HepG2 (cell line): Measurements from ENCODE around the gene B4GALT3. TPM values are rescaled to one million over a fixed set of nuclear protein-coding genes. Genes with fewer than 3 reads are reported as not detected.

Experiments used
- AGO1 ChIP-seq: fragments of 200-400 bp; formaldehyde crosslinking; IDR thresholded peaks from 2 replicates; pipeline ENCODE4 v1.6.1; 2017; ENCODE audit warnings: mild to moderate bottlenecking, low read depth, low read length, moderate library complexity; ENCODE audit not compliant: poor library complexity, severe bottlenecking
- FOSL2 ChIP-seq: sonication (generic); formaldehyde crosslinking; IDR thresholded peaks from 2 replicates; pipeline ENCODE4 v1.4.0; 2020; ENCODE audit warnings: missing genetic modification reagents
- HNRNPUL1 ChIP-seq: fragments of 200-400 bp; formaldehyde crosslinking; IDR thresholded peaks from 2 replicates; pipeline ENCODE4 v1.6.1; 2017; ENCODE audit warnings: low read depth, mild to moderate bottlenecking, low read length, moderate library complexity
- MEF2D ChIP-seq: sonication (generic); formaldehyde crosslinking; IDR thresholded peaks from 2 replicates; pipeline ENCODE4 v1.5.1; 2020; ENCODE audit warnings: mild to moderate bottlenecking, missing genetic modification reagents
- PHF21A ChIP-seq: sonication (generic); formaldehyde crosslinking; IDR thresholded peaks from 2 replicates; pipeline ENCODE4 v1.5.0; 2020; ENCODE audit warnings: mild to moderate bottlenecking, missing genetic modification reagents
- RCOR2 ChIP-seq: IDR thresholded peaks from 2 replicates; pipeline ENCODE4 v1.6.1; 2016; ENCODE audit warnings: missing biosample characterization, missing genetic modification reagents
- RORA ChIP-seq: sonication (generic); formaldehyde crosslinking; IDR thresholded peaks from 2 replicates; pipeline ENCODE4 v1.5.0; 2020; ENCODE audit warnings: mild to moderate bottlenecking, missing genetic modification reagents, moderate library complexity
- TEAD2 ChIP-seq: sonication (generic); formaldehyde crosslinking; IDR thresholded peaks from 2 replicates; pipeline ENCODE4 v1.9.0; 2021; ENCODE audit warnings: missing genetic modification reagents
- TGIF2 ChIP-seq: IDR thresholded peaks from 2 replicates; pipeline ENCODE4 v1.6.1; 2016; ENCODE audit warnings: control low read depth, missing compliant biosample characterization
- ZNF260 ChIP-seq: sonication (generic); formaldehyde crosslinking; IDR thresholded peaks from 2 replicates; pipeline ENCODE4 v1.4.0; 2020; ENCODE audit warnings: missing genetic modification reagents, low read depth, mild to moderate bottlenecking, borderline replicate concordance
- ZNF614 ChIP-seq: IDR thresholded peaks from 2 replicates; pipeline ENCODE4 v1.6.1; 2018; ENCODE audit warnings: missing biosample characterization, missing genetic modification reagents, inconsistent platforms, borderline replicate concordance
- ZNF713 ChIP-seq: sonication (generic); formaldehyde crosslinking; IDR thresholded peaks from 2 replicates; pipeline ENCODE4 v1.4.0; 2020; ENCODE audit warnings: mild to moderate bottlenecking, missing genetic modification reagents
- polyA plus RNA-seq, 8 experiments: library from polyadenylated mRNA; depleted of rRNA in 3 of 8; stranded (reverse) in 7 of 8; unstranded in 1 of 8; fragments of >200 nt; fragmentation: Illumina TruSeq in 4 of 8; extraction: Trizol in 4 of 8; gene quantifications; 2 replicates each; pipeline versions ENCODE4 v1.2.1 to v1.2.3, GENCODE V29; 2011 to 2016; ENCODE audit warnings: low read depth in 4 of 8, missing spikeins in 1 of 8, mixed read lengths in 1 of 8; ENCODE audit not compliant: insufficient read depth in 1 of 8
- total RNA-seq, 5 experiments: library from RNA; depleted of rRNA; stranded (reverse); fragments of >200 nt; fragmentation: Illumina TruSeq; extraction: Trizol; gene quantifications; 2 replicates each; pipeline ENCODE4 v1.2.3, GENCODE V29; 2016; ENCODE audit warnings: low read depth in 1 of 5
- TF ChIP-seq, protein P1 (sequence below): sonication (generic); formaldehyde crosslinking; conservative IDR thresholded peaks from 2 replicates; pipeline ENCODE4 v1.8.1; 2023; ENCODE audit warnings: missing genetic modification reagents
- TF ChIP-seq, protein P2 (sequence below): sonication (generic); formaldehyde crosslinking; IDR thresholded peaks from 2 replicates; pipeline ENCODE4 v1.8.0; 2023; ENCODE audit warnings: mild to moderate bottlenecking, missing genetic modification reagents
- TF ChIP-seq, protein P3 (sequence below): sonication (generic); formaldehyde crosslinking; IDR thresholded peaks from 2 replicates; pipeline ENCODE4 v1.8.1; 2022; ENCODE audit warnings: low read depth, mild to moderate bottlenecking, missing genetic modification reagents
- TF ChIP-seq, protein P4 (sequence below): sonication (generic); formaldehyde crosslinking; IDR thresholded peaks from 2 replicates; pipeline ENCODE4 v1.5.1; 2020; ENCODE audit warnings: mild to moderate bottlenecking, missing genetic modification reagents, borderline replicate concordance

Gene B4GALT3
- total and polyA plus RNA-seq, 2 of the 13 experiments (the other 11 are each of a cell fraction or from before 2014, with no cell fraction given), result 35.6 to 40.4 TPM

DNA sequence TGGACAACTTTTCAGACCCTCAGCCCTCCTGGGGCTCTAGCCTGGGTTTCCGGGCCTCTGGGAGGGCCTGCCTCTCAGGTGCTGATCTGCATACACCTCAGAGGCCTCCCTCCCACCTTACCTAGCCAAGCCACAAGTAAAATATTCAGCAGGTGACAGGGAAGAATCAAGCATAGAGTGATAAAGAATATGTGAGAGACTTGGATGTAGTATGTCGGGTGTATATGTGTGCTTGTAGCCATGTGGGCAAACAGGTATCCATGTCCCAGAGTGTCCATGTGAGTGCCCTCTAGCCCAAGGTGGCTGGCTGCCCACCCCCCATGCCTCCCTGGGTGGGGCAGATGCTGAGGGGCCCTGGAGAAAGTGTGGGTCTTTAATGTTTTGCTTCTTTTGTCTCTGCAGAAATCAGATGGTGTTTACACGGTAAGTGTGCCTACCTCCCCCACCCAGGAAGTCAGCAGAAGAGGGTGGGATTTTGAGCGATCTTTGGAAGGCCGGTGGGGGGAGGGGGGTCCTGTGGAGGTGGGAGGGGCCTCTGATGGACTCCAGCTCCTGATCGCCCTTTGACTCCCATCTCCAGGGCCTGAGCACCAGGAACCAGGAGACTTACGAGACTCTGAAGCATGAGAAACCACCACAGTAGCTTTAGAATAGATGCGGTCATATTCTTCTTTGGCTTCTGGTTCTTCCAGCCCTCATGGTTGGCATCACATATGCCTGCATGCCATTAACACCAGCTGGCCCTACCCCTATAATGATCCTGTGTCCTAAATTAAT is 41.2 kb upstream of the B4GALT3 start (continued):
- TF ChIP-seq, protein P1, sequence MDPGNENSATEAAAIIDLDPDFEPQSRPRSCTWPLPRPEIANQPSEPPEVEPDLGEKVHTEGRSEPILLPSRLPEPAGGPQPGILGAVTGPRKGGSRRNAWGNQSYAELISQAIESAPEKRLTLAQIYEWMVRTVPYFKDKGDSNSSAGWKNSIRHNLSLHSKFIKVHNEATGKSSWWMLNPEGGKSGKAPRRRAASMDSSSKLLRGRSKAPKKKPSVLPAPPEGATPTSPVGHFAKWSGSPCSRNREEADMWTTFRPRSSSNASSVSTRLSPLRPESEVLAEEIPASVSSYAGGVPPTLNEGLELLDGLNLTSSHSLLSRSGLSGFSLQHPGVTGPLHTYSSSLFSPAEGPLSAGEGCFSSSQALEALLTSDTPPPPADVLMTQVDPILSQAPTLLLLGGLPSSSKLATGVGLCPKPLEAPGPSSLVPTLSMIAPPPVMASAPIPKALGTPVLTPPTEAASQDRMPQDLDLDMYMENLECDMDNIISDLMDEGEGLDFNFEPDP (CRISPR knock-in tag), result no peak
- TF ChIP-seq RCOR2 (CRISPR knock-in tag) (0 out of 2 replicates have a peak, but pooled peaks have one; percentile 16), AGO1 (peak; percentile 92), MEF2D (CRISPR knock-in tag) (no peak; the same call in 1 of the 2 replicates), HNRNPUL1 (no peak), RORA (CRISPR knock-in tag) (no peak), FOSL2 (CRISPR knock-in tag) (peak; percentile 60), TGIF2 (CRISPR knock-in tag) (0 out of 2 replicates have a peak, but pooled peaks have one; percentile 26), TEAD2 (CRISPR knock-in tag) (no peak), ZNF713 (no peak), PHF21A (CRISPR knock-in tag) (peak; percentile 63; the same call in 1 of the 2 replicates), ZNF614 (CRISPR knock-in tag) (peak; percentile 67), ZNF260 (CRISPR knock-in tag) (no peak)
- TF ChIP-seq, protein P2, sequence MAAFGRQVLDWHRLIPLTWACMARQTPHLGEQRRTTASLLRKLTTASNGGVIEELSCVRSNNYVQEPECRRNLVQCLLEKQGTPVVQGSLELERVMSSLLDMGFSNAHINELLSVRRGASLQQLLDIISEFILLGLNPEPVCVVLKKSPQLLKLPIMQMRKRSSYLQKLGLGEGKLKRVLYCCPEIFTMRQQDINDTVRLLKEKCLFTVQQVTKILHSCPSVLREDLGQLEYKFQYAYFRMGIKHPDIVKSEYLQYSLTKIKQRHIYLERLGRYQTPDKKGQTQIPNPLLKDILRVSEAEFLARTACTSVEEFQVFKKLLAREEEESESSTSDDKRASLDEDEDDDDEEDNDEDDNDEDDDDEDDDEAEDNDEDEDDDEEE (CRISPR knock-in tag), result no peak
- TF ChIP-seq, protein P3, sequence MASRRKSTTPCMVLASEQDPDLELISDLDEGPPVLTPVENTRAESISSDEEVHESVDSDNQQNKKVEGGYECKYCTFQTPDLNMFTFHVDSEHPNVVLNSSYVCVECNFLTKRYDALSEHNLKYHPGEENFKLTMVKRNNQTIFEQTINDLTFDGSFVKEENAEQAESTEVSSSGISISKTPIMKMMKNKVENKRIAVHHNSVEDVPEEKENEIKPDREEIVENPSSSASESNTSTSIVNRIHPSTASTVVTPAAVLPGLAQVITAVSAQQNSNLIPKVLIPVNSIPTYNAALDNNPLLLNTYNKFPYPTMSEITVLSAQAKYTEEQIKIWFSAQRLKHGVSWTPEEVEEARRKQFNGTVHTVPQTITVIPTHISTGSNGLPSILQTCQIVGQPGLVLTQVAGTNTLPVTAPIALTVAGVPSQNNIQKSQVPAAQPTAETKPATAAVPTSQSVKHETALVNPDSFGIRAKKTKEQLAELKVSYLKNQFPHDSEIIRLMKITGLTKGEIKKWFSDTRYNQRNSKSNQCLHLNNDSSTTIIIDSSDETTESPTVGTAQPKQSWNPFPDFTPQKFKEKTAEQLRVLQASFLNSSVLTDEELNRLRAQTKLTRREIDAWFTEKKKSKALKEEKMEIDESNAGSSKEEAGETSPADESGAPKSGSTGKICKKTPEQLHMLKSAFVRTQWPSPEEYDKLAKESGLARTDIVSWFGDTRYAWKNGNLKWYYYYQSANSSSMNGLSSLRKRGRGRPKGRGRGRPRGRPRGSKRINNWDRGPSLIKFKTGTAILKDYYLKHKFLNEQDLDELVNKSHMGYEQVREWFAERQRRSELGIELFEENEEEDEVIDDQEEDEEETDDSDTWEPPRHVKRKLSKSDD (CRISPR knock-in tag), result 0 out of 2 replicates have a peak, but pooled peaks have one; percentile 46
- TF ChIP-seq, protein P4, sequence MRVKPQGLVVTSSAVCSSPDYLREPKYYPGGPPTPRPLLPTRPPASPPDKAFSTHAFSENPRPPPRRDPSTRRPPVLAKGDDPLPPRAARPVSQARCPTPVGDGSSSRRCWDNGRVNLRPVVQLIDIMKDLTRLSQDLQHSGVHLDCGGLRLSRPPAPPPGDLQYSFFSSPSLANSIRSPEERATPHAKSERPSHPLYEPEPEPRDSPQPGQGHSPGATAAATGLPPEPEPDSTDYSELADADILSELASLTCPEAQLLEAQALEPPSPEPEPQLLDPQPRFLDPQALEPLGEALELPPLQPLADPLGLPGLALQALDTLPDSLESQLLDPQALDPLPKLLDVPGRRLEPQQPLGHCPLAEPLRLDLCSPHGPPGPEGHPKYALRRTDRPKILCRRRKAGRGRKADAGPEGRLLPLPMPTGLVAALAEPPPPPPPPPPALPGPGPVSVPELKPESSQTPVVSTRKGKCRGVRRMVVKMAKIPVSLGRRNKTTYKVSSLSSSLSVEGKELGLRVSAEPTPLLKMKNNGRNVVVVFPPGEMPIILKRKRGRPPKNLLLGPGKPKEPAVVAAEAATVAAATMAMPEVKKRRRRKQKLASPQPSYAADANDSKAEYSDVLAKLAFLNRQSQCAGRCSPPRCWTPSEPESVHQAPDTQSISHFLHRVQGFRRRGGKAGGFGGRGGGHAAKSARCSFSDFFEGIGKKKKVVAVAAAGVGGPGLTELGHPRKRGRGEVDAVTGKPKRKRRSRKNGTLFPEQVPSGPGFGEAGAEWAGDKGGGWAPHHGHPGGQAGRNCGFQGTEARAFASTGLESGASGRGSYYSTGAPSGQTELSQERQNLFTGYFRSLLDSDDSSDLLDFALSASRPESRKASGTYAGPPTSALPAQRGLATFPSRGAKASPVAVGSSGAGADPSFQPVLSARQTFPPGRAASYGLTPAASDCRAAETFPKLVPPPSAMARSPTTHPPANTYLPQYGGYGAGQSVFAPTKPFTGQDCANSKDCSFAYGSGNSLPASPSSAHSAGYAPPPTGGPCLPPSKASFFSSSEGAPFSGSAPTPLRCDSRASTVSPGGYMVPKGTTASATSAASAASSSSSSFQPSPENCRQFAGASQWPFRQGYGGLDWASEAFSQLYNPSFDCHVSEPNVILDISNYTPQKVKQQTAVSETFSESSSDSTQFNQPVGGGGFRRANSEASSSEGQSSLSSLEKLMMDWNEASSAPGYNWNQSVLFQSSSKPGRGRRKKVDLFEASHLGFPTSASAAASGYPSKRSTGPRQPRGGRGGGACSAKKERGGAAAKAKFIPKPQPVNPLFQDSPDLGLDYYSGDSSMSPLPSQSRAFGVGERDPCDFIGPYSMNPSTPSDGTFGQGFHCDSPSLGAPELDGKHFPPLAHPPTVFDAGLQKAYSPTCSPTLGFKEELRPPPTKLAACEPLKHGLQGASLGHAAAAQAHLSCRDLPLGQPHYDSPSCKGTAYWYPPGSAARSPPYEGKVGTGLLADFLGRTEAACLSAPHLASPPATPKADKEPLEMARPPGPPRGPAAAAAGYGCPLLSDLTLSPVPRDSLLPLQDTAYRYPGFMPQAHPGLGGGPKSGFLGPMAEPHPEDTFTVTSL (CRISPR knock-in tag), result 0 out of 2 replicates have a peak, but pooled peaks have one; percentile 10
